ENCODE measurements around the gene FXYD6. TPM values are rescaled to one million over a fixed set of nuclear protein-coding genes. Genes with fewer than 3 reads are reported as not detected.
A peak's percentile ranks its signal among the peaks of the same experiment; 100 is the strongest.
"Not testable (repeated sequence)": the region's sequence is repeated elsewhere in the genome, so short reads cannot be mapped to it uniquely, and the experiment has no call there.

Gene FXYD6, protein sequence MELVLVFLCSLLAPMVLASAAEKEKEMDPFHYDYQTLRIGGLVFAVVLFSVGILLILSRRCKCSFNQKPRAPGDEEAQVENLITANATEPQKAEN
- total RNA-seq = 10 to 100 TPM in 3 of 4 donors, 1 to 10 TPM in 1; 5.1 to 41.3 (median 14.0) TPM

DNA sequence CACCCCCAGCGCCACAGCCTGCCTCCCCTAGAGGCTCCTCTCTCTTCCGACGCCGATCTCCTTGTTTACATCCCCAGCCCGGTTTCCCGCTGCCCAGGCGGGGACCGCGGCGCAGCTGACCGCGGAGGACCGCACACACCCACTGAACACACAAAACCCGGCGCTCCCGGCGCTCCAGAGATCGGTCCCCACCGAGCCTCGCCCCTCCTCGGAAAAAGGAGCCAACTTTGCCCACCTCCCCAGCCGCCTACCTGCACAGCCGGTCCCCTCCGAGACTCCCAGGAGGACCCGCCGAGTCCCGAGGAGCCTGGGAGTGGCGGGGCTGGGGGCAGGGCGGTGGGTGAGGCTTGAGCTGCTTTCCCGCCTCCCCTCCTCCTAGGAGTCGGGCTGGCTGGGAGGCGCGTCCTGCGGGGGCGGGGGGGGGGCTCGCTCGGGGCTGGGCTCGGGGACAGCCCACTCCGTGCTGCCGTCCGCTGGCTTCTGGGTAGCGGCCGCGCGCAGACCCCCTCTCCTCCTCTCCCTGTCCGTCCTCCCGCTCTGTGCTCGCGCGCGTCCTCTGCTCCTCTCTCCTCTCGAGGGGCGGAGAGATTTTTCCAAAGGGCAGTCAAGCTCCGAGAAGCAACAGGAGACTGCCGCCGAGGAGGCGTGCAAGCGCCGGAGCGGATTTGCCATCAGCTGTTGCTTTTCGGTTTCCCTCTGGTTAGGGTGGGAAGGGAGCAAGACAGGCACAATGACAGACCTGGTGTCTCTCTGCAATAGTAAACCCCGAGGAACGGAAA lies at the start of gene FXYD6:
Gene FXYD6 (minus strand): TSS at position 318 of the 779 bp plus-strand sequence. CDS start 33,882 bp downstream, outside the sequence.
- peak within 1 kb of the TSS; percentile 36 to 61 (median 43) for H3K4me3 ChIP-seq
- no peaks in the 10 kb centered on the region for H3K36me3 ChIP-seq
- peak within 1 kb of the TSS; percentile 46 to 79 (median 56) for H3K27ac ChIP-seq
- H3K4me1 ChIP-seq = peaks cover 0 to 19% (median 8%) of the 10 kb centered on the region in 4 donors
- H3K27me3 ChIP-seq = peaks cover 0 to 7% of the 10 kb centered on the region in 2 donors
- no peaks in the 10 kb centered on the region for H3K9me3 ChIP-seq
- TF ChIP-seq, protein P1, sequence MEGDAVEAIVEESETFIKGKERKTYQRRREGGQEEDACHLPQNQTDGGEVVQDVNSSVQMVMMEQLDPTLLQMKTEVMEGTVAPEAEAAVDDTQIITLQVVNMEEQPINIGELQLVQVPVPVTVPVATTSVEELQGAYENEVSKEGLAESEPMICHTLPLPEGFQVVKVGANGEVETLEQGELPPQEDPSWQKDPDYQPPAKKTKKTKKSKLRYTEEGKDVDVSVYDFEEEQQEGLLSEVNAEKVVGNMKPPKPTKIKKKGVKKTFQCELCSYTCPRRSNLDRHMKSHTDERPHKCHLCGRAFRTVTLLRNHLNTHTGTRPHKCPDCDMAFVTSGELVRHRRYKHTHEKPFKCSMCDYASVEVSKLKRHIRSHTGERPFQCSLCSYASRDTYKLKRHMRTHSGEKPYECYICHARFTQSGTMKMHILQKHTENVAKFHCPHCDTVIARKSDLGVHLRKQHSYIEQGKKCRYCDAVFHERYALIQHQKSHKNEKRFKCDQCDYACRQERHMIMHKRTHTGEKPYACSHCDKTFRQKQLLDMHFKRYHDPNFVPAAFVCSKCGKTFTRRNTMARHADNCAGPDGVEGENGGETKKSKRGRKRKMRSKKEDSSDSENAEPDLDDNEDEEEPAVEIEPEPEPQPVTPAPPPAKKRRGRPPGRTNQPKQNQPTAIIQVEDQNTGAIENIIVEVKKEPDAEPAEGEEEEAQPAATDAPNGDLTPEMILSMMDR (IDR thresholded peaks at IDR 0.05) = no peak
- TF ChIP-seq POLR2A (IDR thresholded peaks at IDR 0.05) = no peak
- no peak for DNase-seq

DNA sequence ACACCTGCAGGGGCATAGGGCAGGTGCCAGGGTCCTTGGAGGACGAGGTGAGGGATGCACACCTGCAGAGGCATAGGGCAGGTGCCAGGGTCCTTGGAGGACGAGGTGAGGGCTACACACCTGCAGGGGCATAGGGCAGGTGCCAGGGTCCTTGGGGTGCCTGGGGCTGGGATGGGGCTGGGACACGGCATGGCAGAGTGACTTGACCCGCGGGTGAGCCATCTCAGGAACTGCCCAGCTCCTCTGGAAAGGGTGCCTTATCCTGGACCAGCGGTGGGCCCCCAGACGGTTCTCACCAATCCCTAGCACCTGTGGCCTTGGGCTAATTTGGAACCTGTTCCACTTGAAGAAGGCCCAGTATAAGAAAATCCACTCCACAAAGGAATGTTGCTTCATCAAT lies 49.7 kb upstream of the FXYD6 start:
- not testable (repeated sequence) for H3K4me1 ChIP-seq, H3K27me3 ChIP-seq

DNA sequence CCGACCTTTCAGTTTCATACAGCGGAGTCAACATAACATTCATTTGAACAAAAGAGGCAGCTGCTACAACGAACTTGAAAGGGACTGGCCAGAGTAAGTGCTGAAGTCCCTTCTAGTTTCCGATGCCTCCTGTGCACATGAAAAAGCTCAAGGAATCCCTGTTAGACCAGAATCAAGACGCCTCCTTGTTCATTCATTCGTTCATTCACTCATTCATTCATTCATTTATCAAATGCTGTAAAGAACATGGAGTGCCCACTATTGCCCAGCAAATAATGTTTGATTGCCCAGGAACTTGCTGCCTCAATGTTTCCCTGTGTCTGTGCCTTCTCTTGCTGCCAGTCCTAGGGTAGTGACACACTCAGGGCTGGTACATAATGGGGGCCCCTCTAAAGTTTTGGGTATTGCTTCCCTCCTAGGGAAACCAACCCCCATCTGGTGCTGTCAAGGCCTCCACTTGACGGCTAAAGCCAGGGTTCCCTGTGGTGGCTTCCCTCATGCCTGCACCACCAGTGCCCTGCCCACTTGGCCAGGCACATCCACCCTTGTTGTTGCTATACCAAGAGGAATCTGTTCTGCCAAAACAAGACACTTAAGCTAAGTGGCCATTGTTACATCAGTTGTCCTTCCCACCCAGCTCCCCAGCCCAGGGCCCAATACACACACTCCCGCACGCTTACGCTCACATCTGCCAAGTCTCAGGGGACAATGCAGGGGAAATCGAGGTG lies 48.9 kb upstream of the FXYD6 start:
- no peaks in the 10 kb centered on the region for H3K27me3 ChIP-seq
- no peaks in the 10 kb centered on the region for H3K36me3 ChIP-seq
- no peak for TF ChIP-seq POLR2A (IDR thresholded peaks at IDR 0.05)
- TF ChIP-seq, protein P1 (IDR thresholded peaks at IDR 0.05) = no peak
- H3K27ac ChIP-seq = no peak overlapping the region
- no peaks in the 10 kb centered on the region for H3K4me1 ChIP-seq
- DNase-seq = peak in 1 of 3 donors; percentile 16
- no peak overlapping the region for H3K4me3 ChIP-seq
- no peaks in the 10 kb centered on the region for H3K9me3 ChIP-seq

More for the DNA sequence above, 49.7 kb upstream of the FXYD6 start:
- DNase-seq = peak in 1 of 3 donors; percentile 39
- not testable (repeated sequence) for H3K9me3 ChIP-seq, H3K36me3 ChIP-seq, H3K27ac ChIP-seq, H3K4me3 ChIP-seq

DNA sequence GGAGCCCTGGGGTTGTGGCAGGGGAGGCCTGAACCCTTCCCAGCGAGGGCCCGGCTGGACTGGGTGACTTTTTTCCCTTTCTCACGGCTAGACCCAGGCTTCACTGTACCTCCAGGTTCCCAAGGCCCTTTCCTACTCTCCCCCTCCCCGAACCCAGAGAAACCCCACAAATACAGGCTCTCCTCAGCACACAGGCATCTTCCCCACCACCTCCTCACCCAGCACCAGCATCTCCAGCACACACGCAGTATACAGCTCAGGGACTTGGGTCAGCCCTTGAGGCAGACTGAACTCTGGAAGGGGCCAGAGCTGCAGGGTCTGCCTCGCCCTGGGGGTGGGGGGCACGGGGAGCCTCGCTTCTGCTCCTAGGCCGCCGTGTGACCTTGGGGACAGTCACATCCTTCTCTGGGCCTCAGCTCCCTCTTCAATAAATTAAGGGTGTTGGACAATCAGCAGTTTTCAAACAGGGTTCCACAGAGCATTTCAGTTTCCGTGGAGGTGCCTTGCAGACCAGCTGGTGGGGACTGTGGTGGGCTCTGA lies 48.2 kb upstream of the FXYD6 start:
- no peak overlapping the region for H3K27ac ChIP-seq
- H3K4me1 ChIP-seq = no peaks in the 10 kb centered on the region
- DNase-seq = no peak

DNA sequence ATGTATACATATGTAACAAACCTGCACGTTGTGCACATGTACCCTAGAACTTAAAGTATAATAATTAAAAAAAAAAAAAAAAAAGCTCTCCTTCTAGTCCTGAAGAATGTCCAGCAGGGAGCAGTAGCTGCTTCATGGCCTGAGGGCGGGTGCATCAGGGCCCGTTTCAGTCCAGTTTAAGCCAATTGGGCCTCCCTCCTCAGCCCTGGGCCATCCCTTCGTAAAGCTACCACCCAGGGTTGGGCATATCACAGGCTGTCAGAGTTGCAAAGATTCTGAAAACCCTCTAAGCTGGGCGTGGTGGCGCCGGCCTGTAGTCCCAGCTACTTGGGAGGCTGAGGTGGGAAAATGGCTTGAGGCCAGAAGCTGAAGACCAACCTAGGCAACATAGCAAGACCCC lies 47.3 kb upstream of the FXYD6 start:
- H3K9me3 ChIP-seq = no peaks in the 10 kb centered on the region
- H3K4me1 ChIP-seq = no peaks in the 10 kb centered on the region
- H3K36me3 ChIP-seq = no peaks in the 10 kb centered on the region
- DNase-seq = peak in 1 of 3 donors; percentile 4
- no peak overlapping the region for H3K27ac ChIP-seq
- H3K27me3 ChIP-seq = no peaks in the 10 kb centered on the region
- no peak overlapping the region for H3K4me3 ChIP-seq
- no peak for TF ChIP-seq POLR2A (IDR thresholded peaks at IDR 0.05)
- TF ChIP-seq, protein P1 (IDR thresholded peaks at IDR 0.05) = no peak

More for the DNA sequence above, 48.2 kb upstream of the FXYD6 start:
- Histone ChIP-seq H3K9me3 (no peaks in the 10 kb centered on the region), H3K4me3 (no peak overlapping the region), H3K27me3 (no peaks in the 10 kb centered on the region), H3K36me3 (no peaks in the 10 kb centered on the region)
- no peak for TF ChIP-seq POLR2A (IDR thresholded peaks at IDR 0.05)
- TF ChIP-seq, protein P1 (IDR thresholded peaks at IDR 0.05) = no peak

All from Peyer's patch (tissue), 4 donors.